Colon (tissue), 2 donors: Measurements from ENCODE around the gene RNF17.
"Not testable (repeated sequence)": the region's sequence is repeated elsewhere in the genome, so short reads cannot be mapped to it uniquely, and the experiment has no call there.

Experiments used
- FAIRE-seq: peaks from 2 replicates; lab custom pipeline; 2012; peaks lifted over from hg19 to GRCh38; lab: Jason Lieb, UNC
- donor health status: control.
- donor health status: control.

The RNF17 gene, protein sequence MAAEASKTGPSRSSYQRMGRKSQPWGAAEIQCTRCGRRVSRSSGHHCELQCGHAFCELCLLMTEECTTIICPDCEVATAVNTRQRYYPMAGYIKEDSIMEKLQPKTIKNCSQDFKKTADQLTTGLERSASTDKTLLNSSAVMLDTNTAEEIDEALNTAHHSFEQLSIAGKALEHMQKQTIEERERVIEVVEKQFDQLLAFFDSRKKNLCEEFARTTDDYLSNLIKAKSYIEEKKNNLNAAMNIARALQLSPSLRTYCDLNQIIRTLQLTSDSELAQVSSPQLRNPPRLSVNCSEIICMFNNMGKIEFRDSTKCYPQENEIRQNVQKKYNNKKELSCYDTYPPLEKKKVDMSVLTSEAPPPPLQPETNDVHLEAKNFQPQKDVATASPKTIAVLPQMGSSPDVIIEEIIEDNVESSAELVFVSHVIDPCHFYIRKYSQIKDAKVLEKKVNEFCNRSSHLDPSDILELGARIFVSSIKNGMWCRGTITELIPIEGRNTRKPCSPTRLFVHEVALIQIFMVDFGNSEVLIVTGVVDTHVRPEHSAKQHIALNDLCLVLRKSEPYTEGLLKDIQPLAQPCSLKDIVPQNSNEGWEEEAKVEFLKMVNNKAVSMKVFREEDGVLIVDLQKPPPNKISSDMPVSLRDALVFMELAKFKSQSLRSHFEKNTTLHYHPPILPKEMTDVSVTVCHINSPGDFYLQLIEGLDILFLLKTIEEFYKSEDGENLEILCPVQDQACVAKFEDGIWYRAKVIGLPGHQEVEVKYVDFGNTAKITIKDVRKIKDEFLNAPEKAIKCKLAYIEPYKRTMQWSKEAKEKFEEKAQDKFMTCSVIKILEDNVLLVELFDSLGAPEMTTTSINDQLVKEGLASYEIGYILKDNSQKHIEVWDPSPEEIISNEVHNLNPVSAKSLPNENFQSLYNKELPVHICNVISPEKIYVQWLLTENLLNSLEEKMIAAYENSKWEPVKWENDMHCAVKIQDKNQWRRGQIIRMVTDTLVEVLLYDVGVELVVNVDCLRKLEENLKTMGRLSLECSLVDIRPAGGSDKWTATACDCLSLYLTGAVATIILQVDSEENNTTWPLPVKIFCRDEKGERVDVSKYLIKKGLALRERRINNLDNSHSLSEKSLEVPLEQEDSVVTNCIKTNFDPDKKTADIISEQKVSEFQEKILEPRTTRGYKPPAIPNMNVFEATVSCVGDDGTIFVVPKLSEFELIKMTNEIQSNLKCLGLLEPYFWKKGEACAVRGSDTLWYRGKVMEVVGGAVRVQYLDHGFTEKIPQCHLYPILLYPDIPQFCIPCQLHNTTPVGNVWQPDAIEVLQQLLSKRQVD (N-terminal part only)

DNA sequence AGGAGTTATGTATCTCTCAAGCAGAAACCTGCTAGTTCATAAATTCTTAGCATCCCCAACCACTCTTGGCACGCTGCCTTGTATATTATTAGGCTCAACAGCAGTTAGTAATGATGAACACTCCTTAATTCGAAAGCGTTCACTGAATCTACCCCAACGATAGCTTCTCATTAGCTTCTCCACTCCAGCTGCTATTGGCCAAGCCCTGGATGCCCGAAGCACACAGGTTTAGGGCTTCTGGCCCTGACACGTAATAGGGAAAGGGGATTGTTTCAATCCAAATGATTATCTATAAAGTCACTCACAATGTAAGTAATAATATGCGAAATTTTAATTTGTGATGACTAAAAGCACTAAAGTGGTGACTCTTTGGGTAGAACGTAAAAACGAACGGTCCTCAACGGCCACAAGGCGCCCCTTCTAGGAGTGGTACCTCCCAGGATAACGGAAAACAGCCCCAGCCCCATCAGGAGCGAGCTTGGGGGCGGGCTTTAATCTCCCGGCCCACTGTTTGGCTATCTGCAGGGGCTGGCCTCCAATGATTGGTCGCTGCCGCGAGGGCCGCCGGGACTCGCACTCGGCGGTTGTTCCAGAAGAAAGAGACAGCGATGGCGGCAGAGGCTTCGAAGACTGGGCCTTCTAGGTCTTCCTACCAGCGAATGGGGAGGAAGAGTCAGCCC, at the start of gene RNF17:
Gene RNF17, plus strand, starts transcription at position 574 of the 680 bp plus-strand sequence. Its CDS starts 35 bp downstream, at position 609.
- FAIRE-seq, result no peak

DNA sequence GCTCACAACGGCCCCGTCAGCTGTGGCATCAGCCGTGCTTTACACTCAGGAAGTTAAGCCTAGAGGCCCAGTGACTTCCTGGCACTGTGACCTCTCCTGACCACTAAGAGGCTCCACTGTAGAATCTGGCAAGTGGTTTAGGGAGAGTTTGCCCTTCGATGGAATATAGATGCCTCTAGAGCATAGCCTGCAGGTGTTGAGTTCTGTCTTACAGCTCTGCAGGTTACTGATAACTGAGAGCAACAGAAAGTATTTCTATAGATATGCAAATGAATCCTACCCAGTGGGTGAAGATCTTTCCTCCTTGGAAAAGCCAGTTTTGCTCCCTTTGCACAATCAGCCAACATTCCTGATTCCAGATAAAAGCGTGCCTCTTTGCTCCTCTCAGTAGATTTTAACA, 48.0 kb upstream of the RNF17 start:
- FAIRE-seq, result no peak

DNA sequence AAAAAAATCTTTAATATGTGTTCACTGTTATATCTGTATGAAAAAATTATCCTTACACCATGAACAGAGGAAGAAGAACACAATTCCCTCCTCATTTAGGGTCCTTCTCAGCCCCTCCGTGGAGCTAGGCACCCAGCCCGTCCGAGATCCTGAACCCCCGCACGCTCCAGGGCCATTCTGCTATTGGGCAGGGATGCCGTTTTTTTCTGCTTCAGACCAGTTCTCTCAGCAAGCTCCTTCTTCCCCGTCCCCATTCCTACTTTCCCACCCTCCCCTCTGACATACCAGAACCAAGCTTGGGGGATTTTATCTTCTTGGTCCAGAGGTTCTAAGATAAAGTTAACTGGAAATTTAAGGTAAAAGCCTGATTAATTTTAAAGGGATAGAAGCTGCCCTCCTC, 47.5 kb upstream of the RNF17 start:
- no peak for FAIRE-seq

DNA sequence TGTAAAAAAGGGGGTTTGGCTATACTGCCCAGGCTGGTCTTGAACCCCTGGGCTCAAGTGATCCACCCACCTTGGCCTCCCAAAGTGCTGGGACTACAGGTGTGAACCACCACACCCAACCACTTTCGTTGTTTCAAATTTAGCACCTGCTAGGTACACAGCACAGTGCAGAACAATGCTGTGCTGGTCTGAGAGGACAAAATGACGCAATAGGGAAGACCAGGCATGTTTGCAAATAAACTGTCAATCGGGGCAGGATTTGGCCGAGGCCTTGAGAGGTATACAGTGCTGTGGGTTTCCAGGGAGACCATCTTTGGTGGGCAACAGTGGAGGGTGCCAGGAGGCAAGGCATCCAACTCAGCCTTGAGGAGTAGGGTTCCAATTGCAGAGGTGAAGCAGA, 46.8 kb upstream of the RNF17 start:
- FAIRE-seq, result no peak

DNA sequence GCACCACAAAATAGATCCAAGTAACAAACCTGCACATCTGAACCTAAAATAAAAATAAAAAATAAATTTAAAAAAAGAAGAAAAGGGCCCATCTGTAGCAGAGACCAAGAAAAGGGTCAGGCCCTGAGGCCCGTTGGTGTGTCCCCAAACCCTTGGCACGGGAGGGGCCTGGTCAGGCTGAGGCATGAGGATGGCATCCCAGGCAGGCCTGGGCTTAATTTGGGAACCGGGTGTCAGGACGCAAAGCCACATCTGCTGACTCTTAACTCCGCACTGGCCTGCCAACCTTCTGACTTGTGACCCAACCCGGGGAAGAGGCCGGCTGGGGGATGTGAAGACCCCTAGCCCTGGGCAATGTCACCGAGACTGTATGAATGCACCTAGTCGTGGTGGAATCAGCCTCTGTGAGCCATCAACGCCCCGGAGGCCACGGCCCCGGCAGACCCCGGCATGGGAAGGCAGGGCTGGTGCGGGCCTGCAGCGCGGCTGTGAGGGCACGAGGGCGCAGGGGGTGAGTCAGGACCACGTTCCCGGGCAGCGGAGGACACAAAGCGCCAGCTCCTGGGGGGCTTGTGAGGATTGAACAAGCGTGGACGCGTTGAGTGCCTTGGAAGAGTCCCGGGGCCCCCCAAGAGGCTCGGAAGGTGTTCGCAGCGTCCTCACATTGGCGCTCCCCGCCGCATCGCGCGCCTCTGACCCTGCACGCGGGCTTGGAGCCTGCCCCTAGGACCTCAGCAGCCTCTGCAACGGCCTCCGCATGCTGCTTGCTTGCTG, 45.6 kb upstream of the RNF17 start:
- FAIRE-seq, result no peak

DNA sequence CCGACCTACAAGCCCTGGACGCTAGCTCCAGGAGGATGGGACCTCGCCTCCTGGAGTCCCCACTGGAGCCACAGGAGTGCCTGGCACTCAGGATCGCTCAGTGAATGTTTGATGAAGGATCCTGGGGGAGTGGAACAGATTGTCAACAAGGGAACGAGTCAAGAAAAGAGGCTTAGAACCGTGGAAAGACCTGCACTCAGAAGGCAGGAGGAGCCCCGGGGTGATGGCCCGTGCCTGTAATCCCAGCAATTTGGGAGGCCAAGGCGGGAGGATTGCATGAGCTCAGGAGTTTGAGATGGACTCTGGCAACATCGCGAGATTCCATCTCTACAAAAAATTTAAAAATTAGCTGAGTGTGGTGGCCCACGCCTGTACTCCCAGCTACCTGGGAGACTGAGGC, 44.8 kb upstream of the RNF17 start:
- FAIRE-seq, result no peak

DNA sequence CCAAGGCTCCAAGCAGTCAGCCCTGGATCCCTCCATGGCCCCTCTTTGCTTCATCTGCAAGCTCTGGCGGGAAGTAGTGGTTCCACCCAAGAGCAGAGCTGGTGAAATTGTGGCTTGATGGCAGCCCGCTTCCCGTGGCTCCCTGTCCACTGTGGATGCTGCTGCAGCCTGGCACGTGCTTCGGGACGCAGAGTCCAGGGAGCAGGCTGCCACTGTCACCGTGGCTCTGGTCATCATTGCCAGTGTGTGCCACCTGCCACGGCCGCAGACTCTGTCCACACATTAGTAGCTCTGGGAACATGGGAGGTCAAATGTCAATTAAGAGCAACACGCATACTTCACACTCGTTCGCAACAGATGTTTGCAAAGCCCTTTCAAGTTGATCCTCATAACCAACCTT, 40.8 kb upstream of the RNF17 start:
- no peak for FAIRE-seq

DNA sequence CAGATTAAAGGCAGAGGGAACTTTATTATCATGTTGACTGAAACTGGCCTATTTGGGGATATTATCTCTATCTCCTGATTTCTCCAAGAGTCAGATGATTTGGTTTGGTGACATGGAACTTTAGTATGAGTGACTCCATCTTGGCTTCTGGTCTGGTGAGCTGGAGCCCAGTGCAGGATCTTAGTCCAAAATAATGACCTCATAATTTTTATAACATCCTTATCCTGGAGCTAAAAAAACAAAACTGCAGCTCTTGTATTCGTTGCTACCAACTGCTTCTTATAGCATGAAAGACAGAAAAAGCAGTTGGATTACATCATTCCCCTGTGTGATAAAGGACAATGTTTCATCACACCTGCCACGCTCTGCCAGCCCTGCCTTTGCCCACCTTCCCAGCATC, 39.3 kb upstream of the RNF17 start:
- no peak for FAIRE-seq

DNA sequence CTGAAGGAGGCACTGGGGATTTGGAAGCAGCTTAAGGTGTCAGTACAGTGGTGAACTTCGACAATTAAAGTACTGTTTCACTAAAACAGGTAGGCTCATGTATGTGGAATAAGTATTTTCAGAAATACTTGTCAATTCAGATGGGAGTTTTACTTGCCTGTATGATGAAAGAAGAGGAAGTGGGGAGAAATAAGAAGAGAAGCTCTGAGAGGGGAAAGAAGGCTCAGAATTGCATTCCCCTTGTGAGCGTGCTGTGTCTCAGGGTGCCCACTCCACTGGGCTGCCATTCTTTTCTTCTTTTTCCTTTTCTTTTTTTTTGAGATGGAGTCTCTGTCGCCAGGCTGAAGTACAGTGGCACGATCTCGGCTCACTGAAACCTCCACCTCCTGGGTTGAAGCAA, 38.6 kb upstream of the RNF17 start:
- FAIRE-seq, result no peak

DNA sequence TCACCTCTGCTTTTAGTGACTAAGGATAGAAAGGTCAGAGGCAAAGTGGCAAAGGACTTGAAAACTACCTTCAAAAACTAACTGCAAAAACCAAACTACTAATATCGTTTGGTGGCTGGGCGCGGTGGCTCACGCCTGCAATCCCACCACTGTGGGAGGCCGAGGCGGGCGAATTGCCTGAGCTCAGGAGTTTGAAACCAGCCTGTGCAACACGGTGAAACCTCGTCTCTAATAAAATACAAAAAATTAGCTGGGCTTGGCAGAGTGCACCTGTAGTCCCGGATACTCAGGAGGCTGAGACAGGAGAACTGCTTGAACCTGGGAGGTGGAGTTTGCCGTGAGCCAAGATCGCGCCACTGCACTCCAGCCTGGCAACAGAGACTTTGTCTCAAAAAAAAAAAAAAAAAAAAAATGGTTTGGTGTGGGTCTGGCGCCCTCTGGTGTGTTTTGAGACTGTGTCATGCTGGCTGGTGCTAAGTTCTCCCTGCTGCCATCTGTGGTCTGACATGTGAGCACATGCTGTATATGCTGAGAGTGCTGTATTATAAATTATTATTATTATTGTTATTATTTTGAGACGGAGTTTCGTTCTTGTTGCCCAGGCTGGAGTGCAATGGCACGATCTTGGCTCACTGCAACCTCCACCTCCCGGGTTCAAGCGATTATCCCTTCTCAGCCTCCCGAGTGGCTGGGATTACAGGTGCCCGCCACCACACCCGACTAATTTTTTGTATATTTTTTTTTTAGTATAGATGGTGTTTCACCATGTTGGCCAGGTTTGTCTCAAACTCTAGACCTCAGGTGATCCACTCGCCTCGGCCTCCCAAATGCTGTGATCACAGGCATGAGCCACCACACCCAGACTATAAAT, 36.0 kb upstream of the RNF17 start:
- no peak for FAIRE-seq

DNA sequence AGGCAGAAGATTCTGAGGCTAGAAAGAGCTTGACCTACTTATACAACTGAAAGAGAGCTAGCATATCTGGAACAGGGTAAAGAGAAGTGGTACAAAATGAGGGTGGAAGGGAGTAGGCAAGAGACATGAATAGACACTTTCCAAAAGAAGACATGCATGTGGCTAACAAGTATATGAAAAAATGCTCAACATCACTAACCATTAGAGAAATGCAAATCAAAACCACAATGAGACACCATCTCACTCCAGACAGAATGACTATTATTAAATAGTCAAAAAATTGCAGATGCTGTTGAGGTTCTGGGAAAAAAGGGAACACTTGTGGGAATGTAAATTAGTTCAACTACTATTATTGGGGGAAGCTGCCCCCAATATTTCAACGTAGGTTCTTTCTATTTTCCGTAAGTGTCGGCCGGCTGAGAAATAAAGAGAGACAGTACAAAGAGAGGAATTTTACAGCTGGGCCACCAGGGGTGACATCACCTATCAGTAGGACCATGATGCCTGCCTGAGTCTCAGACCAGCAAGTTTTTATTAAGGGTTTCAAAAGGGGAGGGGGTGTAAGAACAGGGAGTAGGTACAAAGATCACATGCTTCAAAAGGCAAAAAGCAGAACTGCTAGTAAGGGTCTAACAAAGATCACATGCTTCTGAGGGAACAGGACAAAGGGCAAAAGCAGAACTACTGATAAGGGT, 32.9 kb upstream of the RNF17 start:
- FAIRE-seq, result not testable (repeated sequence)

DNA sequence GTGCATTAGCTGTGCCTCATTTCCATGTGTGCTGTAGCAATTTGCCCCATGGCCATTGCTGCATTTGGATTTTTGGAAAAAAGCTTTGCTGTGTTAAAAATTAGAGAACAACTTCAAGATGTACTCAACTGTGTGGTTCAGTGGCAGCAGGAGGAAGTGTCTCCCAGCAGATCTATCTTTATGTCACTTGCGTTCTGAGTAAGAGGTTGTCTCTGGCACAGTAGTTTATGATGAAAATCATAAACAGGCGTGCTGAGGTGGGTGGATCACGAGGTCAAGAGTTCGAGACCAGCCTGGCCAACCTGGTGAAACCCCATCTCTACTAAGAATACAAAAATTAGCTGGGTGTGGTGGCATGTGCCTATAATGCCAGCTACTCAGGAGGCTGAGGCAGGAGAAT, 29.0 kb upstream of the RNF17 start:
- FAIRE-seq, result no peak

DNA sequence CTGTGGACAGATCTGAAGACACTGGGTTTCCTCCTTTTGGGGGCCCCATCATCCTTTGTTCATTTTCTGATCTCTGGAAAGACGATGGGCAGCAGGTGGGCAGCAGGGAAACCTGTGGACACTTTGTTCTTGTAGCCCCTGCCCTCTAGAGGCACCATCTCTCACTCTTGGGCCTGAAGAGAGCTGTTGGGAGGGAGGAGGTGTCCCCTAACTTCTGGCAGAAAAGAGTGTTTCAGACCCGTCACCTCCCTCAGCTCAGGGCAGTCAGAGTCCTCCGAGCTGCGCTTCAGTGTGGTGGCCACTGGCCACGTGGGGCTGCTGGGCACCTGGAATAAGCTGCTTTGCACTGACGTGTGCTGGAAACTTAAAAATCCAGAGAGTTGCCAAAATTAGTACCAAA, 26.9 kb upstream of the RNF17 start:
- no peak for FAIRE-seq

DNA sequence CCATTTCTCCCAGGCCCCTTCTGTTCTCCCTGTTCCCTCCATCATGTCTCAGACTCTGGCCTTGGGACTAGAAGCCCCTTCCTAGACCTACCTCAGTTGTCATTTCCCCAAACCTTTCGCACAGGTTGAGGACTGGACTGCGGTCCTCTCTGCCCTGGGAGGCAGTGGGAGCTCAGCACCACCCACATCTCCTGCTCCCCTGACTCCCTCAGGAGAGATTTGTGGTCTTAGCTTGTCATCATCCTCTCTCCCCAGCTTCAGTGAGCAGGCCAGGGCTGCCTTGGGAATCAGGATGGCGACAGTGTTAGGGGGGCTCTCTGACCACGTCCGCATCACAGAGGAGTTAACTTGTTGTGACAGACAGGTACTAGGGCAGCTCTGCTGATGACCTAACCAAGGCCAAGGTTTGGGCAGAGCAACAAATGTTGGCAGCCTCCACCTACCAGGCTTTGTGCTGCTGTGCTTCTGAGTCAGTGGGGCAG, 25.6 kb upstream of the RNF17 start:
- no peak for FAIRE-seq

DNA sequence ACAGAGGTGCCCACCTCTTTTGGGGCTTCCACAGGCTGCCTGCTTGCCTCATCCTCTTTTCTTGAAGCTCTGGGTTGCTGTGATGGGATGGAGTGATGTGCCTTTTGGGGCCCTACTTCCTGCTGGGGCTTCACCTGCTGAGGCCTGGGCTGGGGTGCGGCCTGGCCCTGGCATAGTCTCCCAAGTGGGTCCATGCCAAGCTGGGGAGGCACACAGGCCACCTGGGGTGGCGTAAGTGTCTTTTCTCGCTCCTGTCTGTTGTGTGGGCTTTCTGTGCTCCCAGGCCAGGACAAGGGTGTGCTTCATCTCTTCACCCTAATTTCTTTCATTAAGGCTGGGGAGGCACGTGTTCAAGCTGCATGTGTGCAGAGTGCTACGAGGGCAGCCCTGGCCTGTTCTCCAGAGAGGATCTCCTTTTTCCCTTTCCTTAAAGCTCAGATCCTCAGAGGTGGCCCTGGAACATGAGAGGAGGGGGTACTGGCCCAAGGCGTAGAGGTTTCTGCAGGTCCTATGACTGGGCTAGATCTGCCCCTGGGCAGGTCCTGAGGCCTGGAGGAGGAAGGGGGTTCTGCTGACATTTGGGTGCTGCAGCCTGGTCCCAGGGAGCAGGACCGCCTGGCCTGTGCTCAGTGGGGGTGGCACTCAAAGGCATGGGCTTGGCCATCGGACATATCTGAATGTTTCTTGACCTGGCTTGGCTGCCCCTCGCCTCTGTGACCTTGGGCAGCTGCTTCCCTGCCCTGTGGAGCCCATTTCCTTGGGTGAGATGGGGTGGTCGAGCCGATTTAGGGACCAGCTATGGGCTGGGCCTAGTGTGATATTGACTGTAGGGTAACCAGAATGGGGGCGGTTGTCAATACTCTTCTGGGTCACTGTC, 23.7 kb upstream of the RNF17 start:
- FAIRE-seq, result no peak

DNA sequence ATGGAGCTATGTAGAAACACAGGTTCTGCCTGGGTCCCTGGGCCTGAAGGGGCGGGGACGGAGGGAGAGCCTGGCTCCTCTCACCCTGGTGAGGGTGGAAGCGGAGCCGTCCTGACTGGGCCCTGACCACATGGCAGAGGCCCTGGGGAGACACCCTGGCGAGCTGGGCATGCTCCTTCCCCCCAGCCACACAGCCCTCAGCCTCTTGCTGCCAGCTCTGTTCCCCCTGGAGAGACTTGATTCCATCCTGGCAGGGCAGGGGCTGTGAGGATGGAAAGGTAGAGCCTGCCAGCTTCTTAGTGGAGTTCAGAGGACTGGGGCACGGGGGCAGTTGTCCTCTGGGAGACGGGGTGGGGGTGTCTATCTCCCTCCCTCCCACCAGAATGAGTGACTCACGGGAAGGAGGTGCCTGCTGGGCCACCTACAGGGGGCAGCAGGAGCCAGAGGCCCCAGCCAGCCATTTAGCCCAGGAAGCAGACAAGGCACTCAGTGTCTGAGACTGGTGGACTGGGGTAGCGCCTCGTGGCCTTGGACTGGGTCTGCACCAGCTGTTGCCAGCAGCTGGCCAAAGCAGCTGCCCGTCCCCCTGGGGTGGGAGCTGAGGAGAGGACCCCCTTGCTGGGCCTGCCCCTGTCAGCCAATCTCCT, 22.8 kb upstream of the RNF17 start:
- FAIRE-seq, result no peak

DNA sequence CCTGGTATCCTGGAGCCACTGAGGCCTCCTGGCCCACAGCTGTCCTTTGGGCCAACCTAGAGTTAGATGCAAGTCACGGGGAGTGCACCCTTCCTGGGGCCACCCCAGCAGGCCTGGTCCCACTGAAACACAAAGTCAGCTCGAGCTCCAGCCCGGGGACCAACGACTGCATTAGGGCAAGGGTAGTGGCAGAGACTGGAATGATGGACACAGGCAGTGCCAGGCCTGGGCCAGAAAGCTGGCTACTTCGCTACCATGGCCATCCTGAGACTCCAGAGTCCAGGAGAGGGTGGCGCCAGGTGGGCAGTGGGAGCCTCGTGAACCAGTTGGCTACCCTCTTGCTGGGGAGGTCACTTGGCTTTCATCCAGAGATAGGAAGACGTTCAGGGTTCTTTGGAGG, 22.2 kb upstream of the RNF17 start:
- no peak for FAIRE-seq

DNA sequence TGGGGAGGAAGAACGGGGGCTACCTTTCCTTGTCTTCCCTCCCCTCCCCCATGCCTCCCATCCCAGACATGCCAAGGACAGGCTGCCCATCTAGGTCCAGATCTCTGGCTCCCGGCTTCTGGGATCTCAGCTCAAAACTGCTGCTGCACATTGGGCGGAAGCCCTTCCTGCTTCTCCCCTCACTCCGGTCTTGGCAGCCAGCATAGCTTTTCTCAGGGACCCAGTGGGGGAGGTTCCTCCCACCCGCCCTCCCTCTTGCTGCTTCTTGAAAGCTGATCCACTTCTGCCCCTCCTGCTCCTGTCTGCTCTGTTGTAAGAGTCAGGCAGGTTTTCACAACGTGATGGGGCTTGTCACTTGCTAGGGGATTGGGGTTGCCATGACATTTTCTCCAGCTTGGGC, 21.7 kb upstream of the RNF17 start:
- no peak for FAIRE-seq
